Activated naive CD4-positive, alpha-beta T cell treated with anti-CD3 and anti-CD28 coated beads for 36 hours (primary cell): Measurements from ENCODE around the gene MYZAP. TPM values are rescaled to one million over a fixed set of nuclear protein-coding genes. Genes with fewer than 3 reads are reported as not detected.

Experiments
- CTCF ChIA-PET: fragments of 350-600 bp; sonication (Branson Sonifier 250); formaldehyde crosslinking; loops from one replicate; lab custom pipeline; 2021; ENCODE audit warnings: antibody characterized with exemption; lab: Charles Lee
- DNase-seq: peaks from one replicate; pipeline ENCODE4 v3.0.0-alpha.2; 2020
- H3K27ac Mint-ChIP-seq: one replicate; pipeline ENCODE4 v1.8.0; 2021; ENCODE audit warnings: mild to moderate bottlenecking, mixed read lengths
- H3K27me3 Mint-ChIP-seq: one replicate; pipeline ENCODE4 v1.8.0; 2021; ENCODE audit warnings: low read depth, mixed read lengths
- H3K36me3 Mint-ChIP-seq: one replicate; pipeline ENCODE4 v1.8.0; 2021; ENCODE audit warnings: low read depth, mixed read lengths
- H3K4me1 Mint-ChIP-seq: one replicate; pipeline ENCODE4 v1.8.0; 2021; ENCODE audit warnings: low read depth, mixed read lengths
- H3K4me3 Mint-ChIP-seq: one replicate; pipeline ENCODE4 v1.8.0; 2021; ENCODE audit warnings: mild to moderate bottlenecking, moderate library complexity, mixed read lengths
- H3K9me3 Mint-ChIP-seq: one replicate; pipeline ENCODE4 v1.8.0; 2021; ENCODE audit warnings: mixed read lengths
- intact Hi-C: fragments of 100-400 bp; cut with micrococcal nuclease; formaldehyde crosslinking; loops from one replicate; pipeline ENCODE4 v1.15.1; 2023
- total RNA-seq, 2 experiments: library from RNA; stranded (reverse); gene quantifications; one replicate each; pipeline ENCODE4 v1.2.3, GENCODE V29; 2021

MYZAP gene
- total RNA-seq, 2 experiments from 2014 or later, result 0.38 to 0.40 TPM

GRCh38 chr15:57596978-57597377 lies 5.3 kb downstream of the MYZAP start:
- H3K4me3 Mint-ChIP-seq, result no peak overlapping the region
- H3K27me3 Mint-ChIP-seq, result no peaks in the 10 kb centered on the region
- no peak overlapping the region for H3K27ac Mint-ChIP-seq
- no peaks in the 10 kb centered on the region for H3K36me3 Mint-ChIP-seq
- no peak for DNase-seq
- peaks cover 4% of the 10 kb centered on the region for H3K4me1 Mint-ChIP-seq
- intact Hi-C loops, result no loop called here
- CTCF ChIA-PET, result no interaction called here
- no peaks in the 10 kb centered on the region for H3K9me3 Mint-ChIP-seq

GRCh38 chr15:57597431-57597830 lies 5.7 kb downstream of the MYZAP start:
- CTCF ChIA-PET, result no interaction called here
- Mint-ChIP-seq H3K27ac (no peak overlapping the region), H3K4me1 (peaks cover 4% of the 10 kb centered on the region), H3K36me3 (no peaks in the 10 kb centered on the region), H3K27me3 (no peaks in the 10 kb centered on the region), H3K4me3 (no peak overlapping the region), H3K9me3 (no peaks in the 10 kb centered on the region)
- no peak for DNase-seq
- intact Hi-C loops, result no loop called here

GRCh38 chr15:57598346-57598745 lies 6.6 kb downstream of the MYZAP start:
- no peaks in the 10 kb centered on the region for H3K27me3 Mint-ChIP-seq
- intact Hi-C loops, result no loop called here
- H3K4me3 Mint-ChIP-seq, result no peak overlapping the region
- CTCF ChIA-PET, result interaction anchor here (2.5 kb wide), 1 partner anchor 37 kb away, joined by 9 read pairs; no protein-coding TSS in a partner anchor
- DNase-seq, result no peak
- no peak overlapping the region for H3K27ac Mint-ChIP-seq
- no peaks in the 10 kb centered on the region for H3K36me3 Mint-ChIP-seq
- no peaks in the 10 kb centered on the region for H3K9me3 Mint-ChIP-seq
- H3K4me1 Mint-ChIP-seq, result no peaks in the 10 kb centered on the region

- Mint-ChIP-seq H3K27ac (no peak overlapping the region), H3K4me3 (no peak overlapping the region)
- CTCF ChIA-PET, result interaction anchor here (2.5 kb wide), 1 partner anchor 38 kb away, joined by 9 read pairs; no protein-coding TSS in a partner anchor
Measured at GRCh38 chr15:57599296-57599810, 7.6 kb downstream of the MYZAP start.

GRCh38 chr15:57600197-57600596 lies 8.5 kb downstream of the MYZAP start:
- no peak overlapping the region for H3K4me3 Mint-ChIP-seq
- H3K27me3 Mint-ChIP-seq, result no peaks in the 10 kb centered on the region
- H3K27ac Mint-ChIP-seq, result no peak overlapping the region
- H3K9me3 Mint-ChIP-seq, result no peaks in the 10 kb centered on the region
- H3K4me1 Mint-ChIP-seq, result no peaks in the 10 kb centered on the region
- DNase-seq, result no peak
- intact Hi-C loops, result no loop called here
- peaks cover 3% of the 10 kb centered on the region for H3K36me3 Mint-ChIP-seq
- CTCF ChIA-PET, result interaction anchor here (0.5 to 2.5 kb wide), 4 partner anchors 39 to 202 kb away, joined by 3 to 9 read pairs (median 4); no protein-coding TSS in a partner anchor

More at GRCh38 chr15:57599296-57599810, 7.6 kb downstream of the MYZAP start:
- Mint-ChIP-seq H3K9me3 (no peaks in the 10 kb centered on the region), H3K27me3 (no peaks in the 10 kb centered on the region), H3K4me1 (no peaks in the 10 kb centered on the region), H3K36me3 (no peaks in the 10 kb centered on the region)
- DNase-seq, result no peak
- intact Hi-C loops, result no loop called here

- Mint-ChIP-seq H3K4me1 (no peaks in the 10 kb centered on the region), H3K9me3 (no peaks in the 10 kb centered on the region), H3K27me3 (no peaks in the 10 kb centered on the region), H3K4me3 (no peak overlapping the region), H3K27ac (no peak overlapping the region), H3K36me3 (peaks cover 3% of the 10 kb centered on the region)
- CTCF ChIA-PET, result interaction anchor here (1.4 kb wide), 1 partner anchor 44 kb away, joined by 4 read pairs; no protein-coding TSS in a partner anchor
- intact Hi-C loops, result no loop called here
- no peak for DNase-seq
Measured at GRCh38 chr15:57604507-57604906, 12.8 kb downstream of the MYZAP start.

GRCh38 chr15:57605491-57605890 lies 13.8 kb downstream of the MYZAP start:
- intact Hi-C loops, result no loop called here
- Mint-ChIP-seq H3K27ac (no peak overlapping the region), H3K9me3 (no peaks in the 10 kb centered on the region), H3K36me3 (peaks cover 3% of the 10 kb centered on the region), H3K4me3 (no peak overlapping the region), H3K27me3 (no peaks in the 10 kb centered on the region), H3K4me1 (no peaks in the 10 kb centered on the region)
- CTCF ChIA-PET, result interaction anchor here (0.7 to 1.4 kb wide), 2 partner anchors 45 to 265 kb away, joined by 3 to 4 read pairs; no protein-coding TSS in a partner anchor
- DNase-seq, result no peak

GRCh38 chr15:57606048-57606447 lies 14.3 kb downstream of the MYZAP start:
- Mint-ChIP-seq H3K36me3 (peaks cover 3% of the 10 kb centered on the region), H3K4me1 (no peaks in the 10 kb centered on the region), H3K27ac (no peak overlapping the region), H3K9me3 (no peaks in the 10 kb centered on the region), H3K27me3 (no peaks in the 10 kb centered on the region), H3K4me3 (no peak overlapping the region)
- intact Hi-C loops, result loop anchor here (2.0 kb wide), 1 partner anchor 19 kb away; no protein-coding TSS in a partner anchor
- no peak for DNase-seq
- CTCF ChIA-PET, result no interaction called here

- Mint-ChIP-seq H3K36me3 (peaks cover 3% of the 10 kb centered on the region), H3K4me3 (no peak overlapping the region), H3K27ac (no peak overlapping the region), H3K4me1 (no peaks in the 10 kb centered on the region), H3K27me3 (no peaks in the 10 kb centered on the region), H3K9me3 (no peaks in the 10 kb centered on the region)
- no peak for DNase-seq
- intact Hi-C loops, result loop anchor here (2.0 kb wide), 1 partner anchor 20 kb away; no protein-coding TSS in a partner anchor
- CTCF ChIA-PET, result interaction anchor here (1.0 kb wide), 1 partner anchor 575 kb away, joined by 4 read pairs; no protein-coding TSS in a partner anchor
Measured at GRCh38 chr15:57606816-57607215, 15.1 kb downstream of the MYZAP start.

- CTCF ChIA-PET, result interaction anchor here (1.0 kb wide), 1 partner anchor 574 kb away, joined by 4 read pairs; no protein-coding TSS in a partner anchor
- intact Hi-C loops, result loop anchor here (2.0 kb wide), 1 partner anchor 21 kb away; no protein-coding TSS in a partner anchor
- peaks cover 3% of the 10 kb centered on the region for H3K36me3 Mint-ChIP-seq
Measured at GRCh38 chr15:57607570-57608000, 15.9 kb downstream of the MYZAP start.

GRCh38 chr15:57609805-57610529 lies 18.3 kb downstream of the MYZAP start:
- H3K4me1 Mint-ChIP-seq, result no peaks in the 10 kb centered on the region
- CTCF ChIA-PET, result interaction anchor here (0.5 to 1.1 kb wide), 4 partner anchors 19 to 126 kb away, joined by 3 to 5 read pairs (median 4); no protein-coding TSS in a partner anchor
- DNase-seq, result no peak
- intact Hi-C loops, result no loop called here
- no peaks in the 10 kb centered on the region for H3K9me3 Mint-ChIP-seq
- H3K4me3 Mint-ChIP-seq, result no peak overlapping the region
- H3K27me3 Mint-ChIP-seq, result no peaks in the 10 kb centered on the region
- H3K36me3 Mint-ChIP-seq, result no peaks in the 10 kb centered on the region
- H3K27ac Mint-ChIP-seq, result no peak overlapping the region

More at GRCh38 chr15:57607570-57608000, 15.9 kb downstream of the MYZAP start:
- H3K9me3 Mint-ChIP-seq, result no peaks in the 10 kb centered on the region
- DNase-seq, result no peak
- H3K4me1 Mint-ChIP-seq, result no peaks in the 10 kb centered on the region
- H3K4me3 Mint-ChIP-seq, result no peak overlapping the region
- H3K27ac Mint-ChIP-seq, result no peak overlapping the region
- H3K27me3 Mint-ChIP-seq, result no peaks in the 10 kb centered on the region

GRCh38 chr15:57611123-57611522 lies 19.4 kb downstream of the MYZAP start:
- H3K9me3 Mint-ChIP-seq, result no peaks in the 10 kb centered on the region
- no peak overlapping the region for H3K4me3 Mint-ChIP-seq
- intact Hi-C loops, result no loop called here
- CTCF ChIA-PET, result interaction anchor here (0.7 kb wide), 1 partner anchor 68 kb away, joined by 3 read pairs; no protein-coding TSS in a partner anchor
- no peaks in the 10 kb centered on the region for H3K4me1 Mint-ChIP-seq
- no peak overlapping the region for H3K27ac Mint-ChIP-seq
- no peaks in the 10 kb centered on the region for H3K36me3 Mint-ChIP-seq
- no peak for DNase-seq
- H3K27me3 Mint-ChIP-seq, result no peaks in the 10 kb centered on the region
